SK-N-SH (cell line): ENCODE results near the gene DENND1A. TPM values are rescaled to one million over a fixed set of nuclear protein-coding genes. Genes with fewer than 3 reads are reported as not detected.

ENCODE experiments used
- CTCF ChIA-PET: fragments of 300-600, 350-600 bp; formaldehyde crosslinking; extraction: SDS; loops from one replicate; lab custom pipeline; 2021; lab: Yijun Ruan, JAX
- POLR2A ChIA-PET: fragments of 350-600 bp; sonication (Branson Sonifier 250); formaldehyde crosslinking; extraction: SDS; loops from one replicate; lab custom pipeline; 2020; ENCODE audit warnings: antibody characterized with exemption, inconsistent platforms; lab: Yijun Ruan, JAX
- DNase-seq: peaks from one replicate; pipeline ENCODE4 v3.0.0; 2012
- H2AFZ ChIP-seq: fragments of 200-600 bp; sonication (generic); 2 replicates; pipeline ENCODE4 v1.8.1; 2016; ENCODE audit warnings: antibody characterized with exemption, mild to moderate bottlenecking, low read depth
- H3F3A ChIP-seq: fragments of 200-600 bp; sonication (generic); replicated peaks from 2 replicates; pipeline ENCODE3; 2016; ENCODE audit warnings: antibody characterized with exemption, mild to moderate bottlenecking; ENCODE audit not compliant: insufficient read depth
- H3K27ac ChIP-seq, 2 experiments: fragments of 200-500 bp in 1 of 2; fragments of 200-600 bp in 1 of 2; sonication (Bioruptor generic) in 1 of 2; sonication (generic), shearing (Covaris generic) in 1 of 2; 2 replicates each; pipeline versions ENCODE4 v1.5.1 to v1.6.1; 2014 to 2016; ENCODE audit warnings: low read depth in 2 of 2, inconsistent platforms in 1 of 2, low read length in 1 of 2, mild to moderate bottlenecking in 1 of 2, mixed read lengths in 1 of 2
- H3K27me3 ChIP-seq: fragments of 200-600 bp; sonication (generic), shearing (Covaris generic); 2 replicates; pipeline ENCODE4 v1.6.1; 2016; ENCODE audit warnings: mixed run types; ENCODE audit not compliant: insufficient read depth
- H3K36me3 ChIP-seq, 2 experiments: fragments of 200-500 bp in 1 of 2; fragments of 200-600 bp in 1 of 2; sonication (Bioruptor generic) in 1 of 2; sonication (generic) in 1 of 2; replicated peaks in 1 of 2; 2 replicates each; pipeline versions ENCODE3 to v1.5.1; 2014 to 2016; ENCODE audit warnings: low read length in 1 of 2, mild to moderate bottlenecking in 1 of 2; ENCODE audit not compliant: insufficient read depth in 2 of 2, control insufficient read depth in 1 of 2
- H3K4me1 ChIP-seq, 2 experiments: fragments of 200-500 bp in 1 of 2; fragments of 200-600 bp in 1 of 2; sonication (Bioruptor generic) in 1 of 2; sonication (generic), shearing (Covaris generic) in 1 of 2; 2 replicates each; pipeline versions ENCODE4 v1.5.1 to v1.6.1; 2014 to 2016; ENCODE audit warnings: low read depth in 1 of 2, low read length in 1 of 2, mixed run types in 1 of 2; ENCODE audit not compliant: insufficient read depth in 2 of 2, control insufficient read depth in 1 of 2
- H3K4me2 ChIP-seq: fragments of 200-600 bp; sonication (generic), shearing (Covaris generic); 2 replicates; pipeline ENCODE4 v1.6.1; 2017; ENCODE audit warnings: mixed run types
- H3K4me3 ChIP-seq, 2 experiments: fragments of 200-500 bp in 1 of 2; fragments of 200-600 bp in 1 of 2; sonication (Bioruptor generic) in 1 of 2; sonication (generic), shearing (Covaris generic) in 1 of 2; 2 replicates each; pipeline versions ENCODE4 v1.5.1 to v1.8.1; 2014 to 2016; ENCODE audit warnings: low read depth in 2 of 2, inconsistent platforms in 1 of 2, low read length in 1 of 2, mild to moderate bottlenecking in 1 of 2, mixed read lengths in 1 of 2, moderate library complexity in 1 of 2
- H3K79me2 ChIP-seq: fragments of 200-600 bp; sonication (generic); 2 replicates; pipeline ENCODE4 v1.8.1; 2017; ENCODE audit warnings: mild to moderate bottlenecking; ENCODE audit not compliant: insufficient read depth
- H3K9ac ChIP-seq: fragments of 200-600 bp; sonication (generic); 2 replicates; pipeline ENCODE4 v1.6.1; 2017; ENCODE audit warnings: mixed run types
- H3K9me2 ChIP-seq: fragments of 200-600 bp; sonication (generic); 2 replicates; pipeline ENCODE4 v1.6.1; 2017; ENCODE audit warnings: mixed run types
- H3K9me3 ChIP-seq: fragments of 200-600 bp; sonication (generic); 2 replicates; pipeline ENCODE4 v1.6.1; 2017; ENCODE audit warnings: mixed run types, mild to moderate bottlenecking, moderate library complexity
- H4K20me1 ChIP-seq: fragments of 200-600 bp; sonication (generic); 2 replicates; pipeline ENCODE4 v1.6.1; 2017; ENCODE audit warnings: mild to moderate bottlenecking, mixed run types; ENCODE audit not compliant: insufficient read depth
- EP300 ChIP-seq, 2 experiments: IDR thresholded peaks; 2 replicates each; pipeline versions ENCODE4 v1.4.0 to v1.6.1; 2012; ENCODE audit warnings: borderline replicate concordance in 1 of 2, low read depth in 1 of 2, low read length in 1 of 2
- FOSL2 ChIP-seq: IDR thresholded peaks from 2 replicates; pipeline ENCODE4 v1.4.0; 2012; ENCODE audit warnings: low read depth, mild to moderate bottlenecking, moderate library complexity, borderline replicate concordance
- FOXJ3 ChIP-seq: sonication (generic); formaldehyde crosslinking; IDR thresholded peaks from 2 replicates; pipeline ENCODE4 v1.5.1; 2020; ENCODE audit warnings: mild to moderate bottlenecking, missing genetic modification reagents
- FOXM1 ChIP-seq: IDR thresholded peaks from 2 replicates; pipeline ENCODE4 v1.4.0; 2012; ENCODE audit warnings: low read depth, mild to moderate bottlenecking
- GABPA ChIP-seq: IDR thresholded peaks from 2 replicates; pipeline ENCODE4 v1.4.0; 2012; ENCODE audit warnings: low read depth, mild to moderate bottlenecking
- MXI1 ChIP-seq: IDR thresholded peaks from 2 replicates; pipeline ENCODE4 v1.6.1; 2012; ENCODE audit warnings: mild to moderate bottlenecking, low read depth, low read length, improper control_type of control experiment
- NRF1 ChIP-seq: IDR thresholded peaks from 2 replicates; pipeline ENCODE4 v1.6.1; 2012; ENCODE audit warnings: low read depth, mild to moderate bottlenecking, low read length
- RAD21 ChIP-seq: IDR thresholded peaks from 2 replicates; pipeline ENCODE4 v1.6.1; 2012; ENCODE audit warnings: mild to moderate bottlenecking, low read length
- TCF12 ChIP-seq: IDR thresholded peaks from 2 replicates; pipeline ENCODE4 v1.4.0; 2012
- YY1 ChIP-seq: IDR thresholded peaks from 2 replicates; pipeline ENCODE4 v1.4.0; 2012; ENCODE audit warnings: low read depth, mild to moderate bottlenecking
- WGBS: methylation state at CpG from one replicate; pipeline ENCODE4 v1.1.6; 2017; ENCODE audit warnings: low lambda C conversion rate; 5-methylcytosine and 5-hydroxymethylcytosine counted together
- polyA plus RNA-seq, 3 experiments: library from polyadenylated mRNA; depleted of rRNA; stranded (reverse); fragments of >200 nt; gene quantifications; 2 replicates each; pipeline ENCODE4 v1.2.3, GENCODE V29; 2012
- TF ChIP-seq, protein P1 (sequence below): IDR thresholded peaks from 2 replicates; pipeline ENCODE4; 2012

DENND1A gene
- polyA plus RNA-seq, 1 of the 3 experiments (the other 2 are of a cell fraction): 25.4 TPM

DNA sequence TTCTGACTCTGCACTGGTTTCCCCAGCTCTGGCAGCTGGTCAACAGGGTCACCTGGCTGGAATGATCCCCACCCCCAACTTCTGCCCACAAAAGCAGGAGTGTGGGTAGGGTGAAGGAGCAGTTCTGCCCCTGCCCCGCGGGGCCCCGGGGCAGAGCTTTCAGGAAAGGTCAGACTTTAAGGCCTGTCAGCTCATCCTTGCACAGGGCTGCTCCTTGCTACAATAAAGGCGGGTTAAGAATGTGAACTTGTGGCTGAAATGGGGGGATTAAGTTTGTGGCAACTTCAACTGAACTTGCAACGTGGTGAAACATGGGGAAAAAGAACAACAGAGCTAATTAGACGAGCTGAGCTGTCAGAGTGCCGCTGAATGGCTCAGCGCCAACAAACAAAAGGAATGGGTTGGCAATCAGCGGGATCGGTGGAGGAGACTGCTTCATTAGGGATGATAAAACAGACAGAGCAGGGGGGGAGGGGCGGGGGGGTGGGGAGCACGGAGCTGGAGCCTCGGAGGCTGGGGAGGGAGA lies 523.2 kb downstream of the DENND1A start:
- no peaks in the 10 kb centered on the region for H4K20me1 ChIP-seq
- no peak overlapping the region for H3K4me2 ChIP-seq
- TF ChIP-seq MXI1 (peak; percentile 38; the same call in 1 of the 2 replicates), FOXJ3 (CRISPR knock-in tag) (no peak)
- TF ChIP-seq, all 33 proteins: peak for 1
- DNase-seq: peak; percentile 67
- Histone ChIP-seq H3K4me1 (peaks cover 0 to 13% of the 10 kb centered on the region in 2 experiments; a peak in 1 of 4 replicates), H3K9ac (no peak overlapping the region), H3K79me2 (no peaks in the 10 kb centered on the region), H3K9me2 (no peaks in the 10 kb centered on the region), H3K4me3 (no peak overlapping the region), H3K36me3 (peaks cover 0 to 2% of the 10 kb centered on the region in 2 experiments), H3K27me3 (no peaks in the 10 kb centered on the region), H3K9me3 (no peaks in the 10 kb centered on the region), H2AFZ (no peak overlapping the region), H3K27ac (no peak overlapping the region), H3F3A (no peaks in the 10 kb centered on the region)
- CTCF ChIA-PET: interaction anchor here (0.7 to 6.9 kb wide), 6 partner anchors 9 to 720 kb away, joined by 3 to 23 read pairs (median 4); no protein-coding TSS in a partner anchor
- WGBS: 61% methylated on average over 13 of the region's 13 CpGs
- POLR2A ChIA-PET: no interaction called here

DNA sequence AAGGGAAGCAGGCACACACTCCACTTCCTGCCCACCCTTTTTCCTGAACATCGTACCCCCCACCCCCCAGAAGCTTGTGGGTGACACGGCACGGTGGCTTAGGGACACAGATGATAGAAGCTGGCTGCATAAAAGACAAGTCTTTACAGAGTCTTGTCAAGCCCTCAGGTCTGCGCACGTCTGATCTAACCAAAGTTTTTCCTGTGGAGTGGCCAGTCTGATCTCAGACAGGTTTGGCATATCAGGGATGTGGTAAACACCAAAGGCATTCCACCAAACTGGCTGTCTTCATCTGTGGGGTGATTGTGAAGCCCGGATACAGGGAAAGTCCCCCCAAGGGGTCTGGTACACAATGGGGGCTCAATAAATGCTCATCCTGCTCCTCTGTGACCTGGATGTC lies 523.9 kb downstream of the DENND1A start:
- TF ChIP-seq RAD21 (no peak), GABPA (no peak), FOXM1 (no peak)
- Histone ChIP-seq H3K4me2 (no peak overlapping the region), H3K9ac (no peak overlapping the region), H3F3A (no peaks in the 10 kb centered on the region), H3K9me3 (no peaks in the 10 kb centered on the region), H3K79me2 (no peaks in the 10 kb centered on the region), H3K36me3 (peaks cover 0 to 2% of the 10 kb centered on the region in 2 experiments), H3K9me2 (no peaks in the 10 kb centered on the region), H3K4me1 (peaks cover 0 to 13% of the 10 kb centered on the region in 2 experiments; a peak in 1 of 4 replicates), H3K27me3 (no peaks in the 10 kb centered on the region), H3K4me3 (no peak overlapping the region), H2AFZ (no peak overlapping the region), H3K27ac (no peak overlapping the region), H4K20me1 (no peaks in the 10 kb centered on the region)
- POLR2A ChIA-PET: no interaction called here
- 98% methylated on average over 6 of the region's 6 CpGs for WGBS
- no peak for DNase-seq
- CTCF ChIA-PET: interaction anchor here (0.7 to 6.9 kb wide), 4 partner anchors 29 to 721 kb away, joined by 3 to 23 read pairs (median 4); no protein-coding TSS in a partner anchor

DNA sequence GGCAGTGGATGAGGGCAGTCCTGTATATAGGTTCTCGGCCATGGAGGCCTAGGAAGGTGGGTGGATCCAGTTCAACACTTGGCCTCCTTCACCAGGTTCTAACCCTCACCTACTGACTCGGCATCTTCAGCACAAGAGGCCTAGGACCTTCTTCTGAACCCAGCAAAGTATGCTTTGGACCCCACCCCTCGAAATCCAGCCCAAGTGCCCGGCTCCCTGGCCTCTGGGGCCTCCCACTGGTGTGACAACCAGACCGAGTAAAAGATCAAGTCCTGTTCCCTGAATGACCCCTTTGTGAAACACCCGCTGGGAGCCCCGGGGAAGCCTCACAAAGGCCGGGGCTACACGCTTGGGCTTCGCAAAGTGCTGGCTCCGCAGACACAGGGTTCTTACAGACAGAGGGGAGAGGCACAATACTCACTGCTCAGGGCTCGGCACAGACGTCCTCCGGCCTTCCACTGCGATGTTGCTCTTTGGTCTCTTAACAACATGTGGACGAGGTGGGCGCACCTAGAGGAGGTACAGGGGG lies 526.9 kb downstream of the DENND1A start:
- no peak overlapping the region for H2AFZ ChIP-seq
- TF ChIP-seq NRF1: no peak
- TF ChIP-seq, protein P1, sequence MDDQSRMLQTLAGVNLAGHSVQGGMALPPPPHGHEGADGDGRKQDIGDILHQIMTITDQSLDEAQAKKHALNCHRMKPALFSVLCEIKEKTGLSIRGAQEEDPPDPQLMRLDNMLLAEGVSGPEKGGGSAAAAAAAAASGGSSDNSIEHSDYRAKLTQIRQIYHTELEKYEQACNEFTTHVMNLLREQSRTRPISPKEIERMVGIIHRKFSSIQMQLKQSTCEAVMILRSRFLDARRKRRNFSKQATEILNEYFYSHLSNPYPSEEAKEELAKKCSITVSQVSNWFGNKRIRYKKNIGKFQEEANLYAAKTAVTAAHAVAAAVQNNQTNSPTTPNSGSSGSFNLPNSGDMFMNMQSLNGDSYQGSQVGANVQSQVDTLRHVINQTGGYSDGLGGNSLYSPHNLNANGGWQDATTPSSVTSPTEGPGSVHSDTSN: no peak
- no peak for TF ChIP-seq FOXM1
- TF ChIP-seq FOSL2: no peak
- TF ChIP-seq EP300 (IDR thresholded peaks at IDR 0.05; ENCODE audit: borderline replicate concordance in 1 of 2, low read depth in 1 of 2, low read length in 1 of 2): no peak
- TF ChIP-seq TCF12: no peak
- no peak for TF ChIP-seq YY1
- TF ChIP-seq, all 33 proteins: peak for 0
- POLR2A ChIA-PET: no interaction called here
- Histone ChIP-seq H3F3A (no peaks in the 10 kb centered on the region), H3K27ac (no peak overlapping the region), H3K9ac (no peak overlapping the region), H3K36me3 (peaks cover 0 to 2% of the 10 kb centered on the region in 2 experiments), H3K79me2 (no peaks in the 10 kb centered on the region), H3K4me3 (no peak overlapping the region), H4K20me1 (no peaks in the 10 kb centered on the region), H3K27me3 (no peaks in the 10 kb centered on the region), H3K4me2 (no peak overlapping the region), H3K9me3 (no peaks in the 10 kb centered on the region), H3K4me1 (peaks cover 0 to 13% of the 10 kb centered on the region in 2 experiments; a peak in 1 of 4 replicates), H3K9me2 (no peaks in the 10 kb centered on the region)
- DNase-seq: no peak
- CTCF ChIA-PET: interaction anchor here (0.8 to 2.0 kb wide), 5 partner anchors 13 to 984 kb away, joined by 3 to 8 read pairs (median 5); no protein-coding TSS in a partner anchor
- WGBS: 87% methylated on average over 16 of the region's 17 CpGs
